Epidermal melanocyte (primary cell): ENCODE data around the gene CENPK.
"Not testable (repeated sequence)": the region's sequence is repeated elsewhere in the genome, so short reads cannot be mapped to it uniquely, and the experiment has no call there.

Source experiments
- DNase-seq: peaks from one replicate; pipeline ENCODE4 v3.0.0; 2011; ENCODE audit warnings: low spot score; ENCODE audit not compliant: insufficient read length

CENPK gene

GRCh38 chr5:65562731-65563701 is at the start of gene CENPK, which contains the start of gene PPWD1:
Gene CENPK (minus strand): TSS chr5:65563168. CDS start chr5:65554907, 8,261 bp downstream.
Gene PPWD1 (plus strand): TSS chr5:65563296. CDS start chr5:65563311, 15 bp downstream.
- DNase-seq: peak; percentile 74

DNA sequence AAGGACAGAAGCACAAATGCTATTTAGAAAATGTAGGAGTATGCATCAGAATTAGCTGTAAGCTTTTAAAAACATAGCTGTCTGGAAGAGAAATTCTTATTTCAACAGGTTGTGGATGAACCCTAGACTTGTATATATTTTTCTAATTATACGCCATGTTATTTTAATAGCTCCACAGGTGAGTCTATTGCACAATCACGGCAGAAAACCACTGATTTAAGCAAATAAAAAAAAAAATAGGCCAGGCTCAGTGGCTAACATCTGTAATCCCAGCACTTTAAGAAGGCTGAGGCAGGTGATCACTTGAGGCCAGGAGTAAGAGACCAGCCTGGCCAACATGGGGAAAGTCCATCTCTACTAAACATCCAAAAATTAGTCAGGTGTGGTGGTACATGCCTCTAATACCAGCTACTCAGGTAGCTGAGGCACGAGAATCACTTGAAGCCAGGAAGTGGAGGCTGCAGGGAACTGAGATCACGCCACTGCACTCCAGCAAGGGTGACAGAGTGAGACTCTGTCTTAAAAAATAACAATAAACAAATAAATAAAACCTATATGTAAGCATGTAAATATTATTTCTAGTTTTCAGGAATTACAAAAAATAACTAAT is 49.4 kb upstream of the CENPK start:
- no peak for DNase-seq

GRCh38 chr5:65611524-65611923 is 48.6 kb upstream of the CENPK start:
- DNase-seq: no peak

- DNase-seq: not testable (repeated sequence)
Observed at GRCh38 chr5:65601761-65602160, 38.8 kb upstream of the CENPK start.

GRCh38 chr5:65588694-65589093 is 25.7 kb upstream of the CENPK start:
- DNase-seq: no peak

DNA sequence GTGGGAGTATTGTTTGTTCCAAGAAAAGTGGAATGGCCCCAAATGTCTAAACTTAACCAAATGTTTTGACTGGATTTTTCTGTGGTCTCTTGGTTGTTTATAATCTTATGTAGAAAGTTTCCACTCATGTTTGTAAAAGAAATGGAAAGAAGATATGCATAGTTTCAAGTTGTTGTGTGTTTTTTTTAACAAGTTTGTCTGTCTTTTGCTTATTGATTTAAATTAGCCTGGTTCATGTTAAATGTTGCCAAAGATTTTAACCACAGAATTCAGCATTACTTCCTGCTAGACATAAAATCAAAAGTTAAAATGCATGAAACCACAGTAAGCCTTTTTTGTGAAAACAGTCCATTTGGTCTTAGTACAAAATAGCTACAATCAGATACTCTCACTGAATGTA is 14.2 kb upstream of the CENPK start:
- DNase-seq: no peak

- DNase-seq: no peak
Observed at GRCh38 chr5:65570598-65571226, 7.7 kb upstream of the CENPK start.

- no peak for DNase-seq
Observed at GRCh38 chr5:65566505-65566904, 3.5 kb upstream of the CENPK start.

- DNase-seq: no peak
Observed at GRCh38 chr5:65563777-65564176, 809 bp upstream of the CENPK start.

DNA sequence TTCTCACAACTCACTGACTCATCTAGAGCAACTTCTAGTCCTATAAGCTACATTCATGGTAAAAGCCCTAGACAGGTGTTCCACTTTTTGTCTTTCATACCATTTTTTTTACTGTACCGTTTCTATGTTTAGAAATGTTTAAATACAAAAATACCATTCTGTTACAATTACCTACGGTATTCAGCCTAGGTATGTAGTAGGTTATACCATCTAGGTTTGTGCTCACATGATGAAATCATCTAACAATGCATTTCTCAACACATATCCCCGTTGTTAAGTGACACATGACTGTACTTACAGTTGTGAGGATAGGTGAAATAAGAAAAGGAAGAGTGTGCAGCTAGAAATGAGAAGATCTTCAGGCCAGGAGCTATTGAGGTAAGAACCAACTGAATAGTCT is 6.2 kb downstream of the CENPK start:
- DNase-seq: no peak

DNA sequence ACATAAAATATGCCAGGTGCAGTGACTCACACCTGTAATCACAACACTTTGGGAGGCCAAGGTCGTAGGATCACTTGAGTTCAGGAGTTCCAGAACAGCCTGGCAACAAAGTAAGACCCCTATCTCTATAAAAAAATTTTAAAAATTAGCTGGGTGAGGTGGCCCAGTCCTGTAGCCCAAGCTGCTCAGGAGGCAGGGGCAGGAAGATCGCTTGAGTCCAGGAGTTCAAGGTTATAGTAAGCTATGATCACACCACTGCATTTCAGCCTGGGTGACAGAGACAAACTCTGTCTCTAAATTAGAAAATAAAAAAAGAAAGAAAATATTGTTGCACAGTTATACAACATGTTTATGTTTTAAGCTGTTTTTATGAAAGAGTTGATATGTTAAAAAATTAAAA is 6.8 kb downstream of the CENPK start:
- no peak for DNase-seq

DNA sequence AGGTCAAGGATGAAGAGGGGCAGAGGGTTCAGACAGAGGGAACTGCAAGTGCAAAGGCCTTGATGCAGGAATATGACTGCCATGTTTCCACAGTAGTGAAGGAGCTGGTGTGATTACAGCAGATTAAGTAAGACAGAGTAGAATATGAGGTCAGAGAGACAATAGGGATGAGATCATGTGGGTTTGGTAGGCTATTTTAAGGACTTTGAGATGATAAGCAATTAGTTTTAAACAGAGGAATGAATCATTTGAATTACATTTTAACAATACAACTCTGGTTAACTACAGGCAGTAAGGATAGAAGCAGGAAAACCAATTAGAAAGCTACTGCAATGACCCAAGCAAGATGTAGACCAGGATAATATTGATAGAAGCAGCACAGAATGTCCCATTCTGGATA is 7.7 kb downstream of the CENPK start:
- DNase-seq: no peak

GRCh38 chr5:65553941-65554340 is 9.0 kb downstream of the CENPK start:
- DNase-seq: no peak

GRCh38 chr5:65548281-65548680 is 14.7 kb downstream of the CENPK start:
- DNase-seq: no peak

GRCh38 chr5:65546141-65546540 is 16.8 kb downstream of the CENPK start:
- DNase-seq: no peak

DNA sequence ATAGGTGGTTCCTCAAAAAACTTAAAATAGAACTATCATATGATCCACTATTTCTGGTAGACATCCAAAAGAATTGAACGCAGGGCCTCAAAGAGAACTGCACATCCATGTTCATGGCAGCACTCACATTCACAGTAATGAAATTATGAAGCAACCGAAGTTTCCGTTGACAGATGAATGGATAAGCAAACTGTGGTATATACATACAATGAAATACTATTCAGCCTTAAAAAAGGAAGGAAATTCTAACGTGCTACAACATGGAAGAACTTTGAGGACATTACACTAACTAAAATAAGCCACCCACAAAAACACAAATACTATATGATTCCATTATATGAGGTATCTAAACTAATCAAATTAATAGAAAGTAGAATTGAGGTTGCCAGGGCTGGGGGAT is 18.5 kb downstream of the CENPK start:
- no peak for DNase-seq

DNA sequence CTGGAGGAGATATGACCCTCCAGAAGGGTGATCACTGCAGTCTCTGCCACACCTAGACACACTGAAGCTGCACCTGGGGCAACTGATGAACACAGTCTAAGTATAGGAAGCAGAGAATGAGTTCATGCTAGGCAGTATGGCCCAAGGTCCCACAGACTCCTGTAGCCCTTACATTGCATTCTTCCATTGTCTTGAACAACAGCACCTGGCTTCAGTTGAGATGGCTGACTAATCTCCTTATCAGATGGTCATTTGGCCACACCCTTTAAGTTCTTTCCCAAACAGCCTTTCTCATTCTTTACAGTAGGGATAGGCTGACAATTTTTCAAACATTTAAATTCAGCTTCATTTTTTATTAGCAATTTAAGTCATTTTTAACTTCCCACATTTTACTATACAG is 23.1 kb downstream of the CENPK start:
- no peak for DNase-seq

GRCh38 chr5:65535529-65535987 is 27.4 kb downstream of the CENPK start:
- peak; percentile 23 for DNase-seq

GRCh38 chr5:65530904-65531303 is 32.1 kb downstream of the CENPK start:
- no peak for DNase-seq

DNA sequence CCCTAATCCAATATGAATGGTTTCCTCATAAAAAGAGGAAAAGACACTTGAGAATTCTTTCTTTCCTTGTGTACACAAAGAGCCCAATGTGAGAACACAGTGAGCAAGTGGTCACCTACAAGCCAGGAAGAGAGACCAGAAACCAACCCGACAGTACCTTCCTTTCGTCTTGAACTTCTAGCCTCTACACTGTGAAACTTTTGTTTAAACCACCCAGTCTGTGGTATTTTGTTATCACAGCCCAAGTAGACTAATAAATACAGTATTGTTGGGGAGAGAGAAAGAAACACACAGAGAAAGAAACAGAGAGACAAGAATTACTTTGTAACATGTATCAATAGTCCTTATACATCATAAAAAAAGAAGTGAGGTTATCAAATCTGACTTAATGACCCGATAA is 37.2 kb downstream of the CENPK start:
- no peak for DNase-seq

DNA sequence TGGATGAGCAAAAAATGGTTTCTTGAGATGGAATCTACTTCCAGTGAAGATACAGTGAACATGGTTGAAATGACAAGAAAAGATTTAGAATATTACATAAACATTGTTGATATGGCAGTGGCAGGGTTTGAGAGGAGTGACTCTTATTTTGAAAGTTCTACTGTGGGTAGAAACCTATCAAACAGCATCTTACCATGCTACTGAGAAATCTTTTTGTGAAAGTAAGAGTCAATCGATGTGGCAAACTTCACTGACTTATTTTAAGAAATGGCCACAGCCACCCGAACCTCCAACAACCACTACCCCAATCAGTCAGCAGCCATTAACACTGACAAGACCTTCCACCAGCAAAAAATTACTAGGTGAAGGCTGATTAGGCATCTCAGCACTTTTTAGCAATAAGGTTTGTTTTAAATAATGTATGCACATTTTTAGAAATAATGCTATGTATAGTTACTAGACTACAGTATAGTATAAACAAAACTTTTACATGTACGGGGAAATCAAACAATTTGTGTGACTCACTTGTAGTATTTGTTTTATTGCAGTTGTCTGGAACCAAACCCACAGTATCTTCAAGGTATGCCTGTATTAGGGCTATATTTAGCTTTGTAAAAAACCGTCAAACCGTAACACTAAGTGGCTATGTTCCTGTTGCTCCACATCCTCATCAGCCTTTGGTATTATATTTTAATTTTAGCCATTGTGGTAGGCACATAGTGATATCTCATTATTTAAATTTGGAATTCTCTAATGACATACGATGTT is 50.6 kb downstream of the CENPK start:
- DNase-seq: no peak
